ENCODE results near the gene PECR.
A peak's percentile ranks its signal among the peaks of the same experiment; 100 is the strongest.

PECR gene

GRCh38 chr2:216112926-216113325, 31.3 kb upstream of the PECR start:
- TF ChIP-seq, protein P1, sequence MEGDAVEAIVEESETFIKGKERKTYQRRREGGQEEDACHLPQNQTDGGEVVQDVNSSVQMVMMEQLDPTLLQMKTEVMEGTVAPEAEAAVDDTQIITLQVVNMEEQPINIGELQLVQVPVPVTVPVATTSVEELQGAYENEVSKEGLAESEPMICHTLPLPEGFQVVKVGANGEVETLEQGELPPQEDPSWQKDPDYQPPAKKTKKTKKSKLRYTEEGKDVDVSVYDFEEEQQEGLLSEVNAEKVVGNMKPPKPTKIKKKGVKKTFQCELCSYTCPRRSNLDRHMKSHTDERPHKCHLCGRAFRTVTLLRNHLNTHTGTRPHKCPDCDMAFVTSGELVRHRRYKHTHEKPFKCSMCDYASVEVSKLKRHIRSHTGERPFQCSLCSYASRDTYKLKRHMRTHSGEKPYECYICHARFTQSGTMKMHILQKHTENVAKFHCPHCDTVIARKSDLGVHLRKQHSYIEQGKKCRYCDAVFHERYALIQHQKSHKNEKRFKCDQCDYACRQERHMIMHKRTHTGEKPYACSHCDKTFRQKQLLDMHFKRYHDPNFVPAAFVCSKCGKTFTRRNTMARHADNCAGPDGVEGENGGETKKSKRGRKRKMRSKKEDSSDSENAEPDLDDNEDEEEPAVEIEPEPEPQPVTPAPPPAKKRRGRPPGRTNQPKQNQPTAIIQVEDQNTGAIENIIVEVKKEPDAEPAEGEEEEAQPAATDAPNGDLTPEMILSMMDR (IDR thresholded peaks at IDR 0.05; ENCODE audit: extremely low read depth, insufficient read depth, missing control alignments), result no peak
- in situ Hi-C loops (cut with MboI; ENCODE audit: low pct_unique_long_range_greater_than_20kb, low sequenced_read_pairs, unreplicated experiment), result no loop called here
- DNase-seq (ENCODE audit: low spot score), result no peak

DNA sequence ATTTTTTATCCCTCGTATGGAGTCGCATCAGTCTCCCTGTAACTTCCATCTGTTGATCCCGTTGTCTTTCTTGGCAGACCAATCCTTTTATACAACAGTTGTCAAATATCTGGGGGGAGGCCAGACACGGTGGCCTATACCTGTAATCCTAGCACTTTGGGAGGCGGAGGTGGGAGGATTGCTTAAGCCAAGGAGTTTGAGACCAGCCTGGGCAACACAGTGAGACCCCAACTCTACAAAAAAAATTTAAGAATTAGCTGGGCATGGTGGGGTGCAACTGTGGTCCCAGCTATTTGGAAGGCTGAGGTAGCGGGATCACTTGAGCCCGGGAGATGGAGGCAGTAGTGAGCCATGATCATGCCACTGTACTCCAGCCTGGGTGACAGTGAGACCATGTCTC, 29.5 kb upstream of the PECR start:
- no peak for DNase-seq (ENCODE audit: low spot score)
- in situ Hi-C loops (cut with MboI; ENCODE audit: low pct_unique_long_range_greater_than_20kb, low sequenced_read_pairs, unreplicated experiment), result no loop called here
- TF ChIP-seq, protein P1 (IDR thresholded peaks at IDR 0.05; ENCODE audit: extremely low read depth, insufficient read depth, missing control alignments), result no peak

GRCh38 chr2:216110620-216111019, 29.0 kb upstream of the PECR start:
- in situ Hi-C loops (cut with MboI; ENCODE audit: low pct_unique_long_range_greater_than_20kb, low sequenced_read_pairs, unreplicated experiment), result no loop called here
- TF ChIP-seq, protein P1 (IDR thresholded peaks at IDR 0.05; ENCODE audit: extremely low read depth, insufficient read depth, missing control alignments), result no peak
- no peak for DNase-seq (ENCODE audit: low spot score)

DNA sequence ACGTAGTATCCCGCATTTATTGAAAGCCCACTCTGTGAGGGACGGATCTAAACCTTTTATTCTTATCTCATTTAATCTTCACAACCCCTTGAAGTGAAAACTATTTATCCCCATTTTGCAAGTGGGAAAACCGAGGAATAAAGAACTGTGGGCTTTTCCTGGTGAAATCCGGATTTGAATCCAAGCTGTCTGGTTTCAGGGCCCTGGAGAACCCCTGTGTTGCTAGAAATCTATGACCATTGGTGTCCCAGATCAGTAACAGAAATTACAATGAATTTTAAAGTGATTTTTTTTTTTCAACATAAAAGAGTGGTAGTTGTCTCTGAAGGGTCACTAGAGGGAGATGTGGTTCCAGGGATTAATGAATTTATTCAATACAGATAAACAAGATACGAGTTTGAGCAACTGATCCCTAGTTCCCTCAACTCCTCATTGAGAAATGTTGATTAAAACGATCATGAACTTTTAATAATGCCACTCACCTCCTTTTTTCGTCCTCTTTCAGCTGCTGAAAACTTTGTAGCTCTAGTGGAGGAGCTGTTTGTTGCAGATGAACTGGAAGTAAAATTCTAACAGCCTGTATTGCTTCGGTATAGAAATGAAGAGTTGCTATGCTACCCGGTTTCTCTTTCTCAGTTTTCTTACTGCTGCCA, 28.5 kb upstream of the PECR start:
- DNase-seq (ENCODE audit: low spot score), result no peak
- in situ Hi-C loops (cut with MboI; ENCODE audit: low pct_unique_long_range_greater_than_20kb, low sequenced_read_pairs, unreplicated experiment), result no loop called here
- TF ChIP-seq, protein P1 (IDR thresholded peaks at IDR 0.05; ENCODE audit: extremely low read depth, insufficient read depth, missing control alignments), result peak; percentile 39

- TF ChIP-seq, protein P1 (IDR thresholded peaks at IDR 0.05; ENCODE audit: extremely low read depth, insufficient read depth, missing control alignments), result no peak
- peak; percentile 86 for DNase-seq (ENCODE audit: low spot score)
- in situ Hi-C loops (cut with MboI; ENCODE audit: low pct_unique_long_range_greater_than_20kb, low sequenced_read_pairs, unreplicated experiment), result no loop called here
Observed at GRCh38 chr2:216108967-216109921, 27.6 kb upstream of the PECR start, which contains the start of gene XRCC5. Gene XRCC5, plus strand, starts transcription at chr2:216109348. Its CDS starts 89 bp downstream, at chr2:216109437.

DNA sequence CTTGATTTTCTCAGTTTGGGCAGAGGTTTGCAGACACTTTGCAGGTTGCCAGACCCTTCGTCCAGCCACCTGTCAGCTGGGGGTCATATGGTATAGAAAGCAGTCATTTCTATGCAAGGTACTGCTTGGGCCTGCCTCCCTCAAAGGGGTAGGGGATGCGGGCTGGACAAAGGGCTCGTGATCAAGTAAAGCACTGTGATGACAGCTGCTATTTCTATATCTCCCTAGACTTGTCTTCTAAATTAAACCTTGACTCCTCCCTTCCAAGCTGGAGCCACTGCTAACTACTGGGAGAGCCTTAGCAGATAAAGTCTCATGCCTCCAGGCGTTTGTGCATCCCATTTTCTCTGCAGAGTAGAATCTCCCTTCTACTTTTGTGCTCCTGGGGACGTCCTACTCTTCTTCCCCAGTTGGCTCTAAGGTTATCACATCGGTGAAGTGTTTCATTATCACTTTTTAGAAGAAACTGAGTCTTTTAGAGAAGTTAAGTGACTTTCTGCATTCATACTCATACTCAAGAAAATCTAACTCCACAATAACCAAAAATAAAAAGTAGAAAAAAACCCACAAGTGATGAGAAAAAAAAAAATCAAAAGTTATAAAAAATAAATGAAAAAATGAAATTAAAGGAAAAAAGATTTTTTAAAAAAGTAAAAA, 26.8 kb upstream of the PECR start:
- TF ChIP-seq, protein P1 (IDR thresholded peaks at IDR 0.05; ENCODE audit: extremely low read depth, insufficient read depth, missing control alignments), result no peak
- in situ Hi-C loops (cut with MboI; ENCODE audit: low pct_unique_long_range_greater_than_20kb, low sequenced_read_pairs, unreplicated experiment), result no loop called here
- DNase-seq (ENCODE audit: low spot score), result no peak
